ENCODE results near the gene CASQ2. TPM values are rescaled to one million over a fixed set of nuclear protein-coding genes. Genes with fewer than 3 reads are reported as not detected.

Gene CASQ2
- total RNA-seq, 1 experiment from 2014 or later: not detected

DNA sequence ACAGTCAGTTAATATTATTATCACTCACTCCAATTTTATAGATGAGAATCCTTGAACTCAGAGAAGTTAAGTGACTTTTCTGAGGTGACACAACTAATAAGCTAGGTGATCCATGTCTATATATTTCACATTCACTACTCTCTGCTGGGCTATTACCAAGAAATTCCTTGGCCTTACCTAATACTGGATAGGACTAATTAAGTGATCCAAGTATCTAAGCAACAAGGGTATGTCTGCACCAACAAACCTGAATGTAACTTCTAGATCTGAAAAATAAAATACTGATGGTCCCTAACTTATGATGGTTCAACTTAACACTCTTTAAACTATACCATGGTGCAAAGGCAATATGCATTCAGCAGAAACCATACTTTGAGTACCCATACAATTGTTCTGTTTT, 14.8 kb upstream of the CASQ2 start:
- H3K4me2 ChIP-seq (ENCODE audit: low read length): peak overlapping the region; percentile 65
- DNase-seq (ENCODE audit: low read depth, low spot score): no peak

More for the DNA sequence above, 14.8 kb upstream of the CASQ2 start:
- Histone ChIP-seq H3K9ac (ENCODE audit: low read length) (no peak overlapping the region), H3K9me2 (ENCODE audit: insufficient read depth) (no peaks in the 10 kb centered on the region), H3K27me3 (ENCODE audit: insufficient read depth, low read length) (no peaks in the 10 kb centered on the region), H3K79me2 (ENCODE audit: insufficient read depth, low read length) (no peaks in the 10 kb centered on the region), H3K9me3 (ENCODE audit: control insufficient read depth in 1 of 2, insufficient read depth in 1 of 2, low read depth in 1 of 2, low read length in 2 of 2) (no peaks in the 10 kb centered on the region), H3K4me3 (replicated peaks in 1 of 2; ENCODE audit: low read depth in 1 of 2, low read length in 2 of 2) (no peak overlapping the region), H3K4me1 (ENCODE audit: control insufficient read depth in 1 of 2, insufficient read depth in 2 of 2, low read length in 2 of 2) (peaks cover 8 to 19% of the 10 kb centered on the region in 2 experiments; a peak in 3 of 4 replicates), H3K36me3 (ENCODE audit: control insufficient read depth in 1 of 2, insufficient read depth in 2 of 2, low read length in 2 of 2) (no peaks in the 10 kb centered on the region), H3K27ac (ENCODE audit: low read depth, low read length) (no peak overlapping the region), H4K20me1 (ENCODE audit: insufficient read depth) (no peaks in the 10 kb centered on the region), H2AFZ (ENCODE audit: low read depth, low read length, poor library complexity, severe bottlenecking) (peak overlapping the region; percentile 55)
- ChIA-PET RAD21 (ENCODE audit: low non-redundant PET in 1 of 2, low total read pairs in 2 of 2, uncharacterized antibody in 2 of 2, unreplicated experiment in 2 of 2) (interaction anchor here in 1 of 2 experiments (1.0 kb wide), 1 partner anchor 12 kb away, joined by 4 read pairs; no protein-coding TSS in a partner anchor), POLR2A (interaction anchor here (1.3 kb wide), 1 partner anchor 19 kb away, joined by 3 read pairs; no protein-coding TSS in a partner anchor), CTCF (interaction anchor here (0.7 to 3.0 kb wide), 5 partner anchors 12 to 702 kb away, joined by 3 to 16 read pairs (median 3); no protein-coding TSS in a partner anchor)
- TF ChIP-seq, protein P1, sequence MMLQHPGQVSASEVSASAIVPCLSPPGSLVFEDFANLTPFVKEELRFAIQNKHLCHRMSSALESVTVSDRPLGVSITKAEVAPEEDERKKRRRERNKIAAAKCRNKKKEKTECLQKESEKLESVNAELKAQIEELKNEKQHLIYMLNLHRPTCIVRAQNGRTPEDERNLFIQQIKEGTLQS (IDR thresholded peaks at IDR 0.05): no peak
- TF ChIP-seq CBX3 (IDR thresholded peaks at IDR 0.05; ENCODE audit: low read depth) (no peak), JUND (IDR thresholded peaks at IDR 0.05) (no peak), SP1 (IDR thresholded peaks at IDR 0.05; ENCODE audit: low read depth) (no peak), ZFX (IDR thresholded peaks at IDR 0.05) (no peak), FOSL1 (IDR thresholded peaks at IDR 0.05; ENCODE audit: low read depth) (no peak), ELF1 (IDR thresholded peaks at IDR 0.05; ENCODE audit: borderline replicate concordance, low read depth) (no peak), SIN3A (IDR thresholded peaks at IDR 0.05; ENCODE audit: low read depth) (no peak), EZH2phosphoT487 (IDR thresholded peaks at IDR 0.05; ENCODE audit: borderline replicate concordance) (no peak), SRF (IDR thresholded peaks at IDR 0.05; ENCODE audit: low read depth) (no peak)
- TF ChIP-seq, protein P2, sequence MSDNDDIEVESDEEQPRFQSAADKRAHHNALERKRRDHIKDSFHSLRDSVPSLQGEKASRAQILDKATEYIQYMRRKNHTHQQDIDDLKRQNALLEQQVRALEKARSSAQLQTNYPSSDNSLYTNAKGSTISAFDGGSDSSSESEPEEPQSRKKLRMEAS (IDR thresholded peaks at IDR 0.05): no peak
- TF ChIP-seq, protein P3, sequence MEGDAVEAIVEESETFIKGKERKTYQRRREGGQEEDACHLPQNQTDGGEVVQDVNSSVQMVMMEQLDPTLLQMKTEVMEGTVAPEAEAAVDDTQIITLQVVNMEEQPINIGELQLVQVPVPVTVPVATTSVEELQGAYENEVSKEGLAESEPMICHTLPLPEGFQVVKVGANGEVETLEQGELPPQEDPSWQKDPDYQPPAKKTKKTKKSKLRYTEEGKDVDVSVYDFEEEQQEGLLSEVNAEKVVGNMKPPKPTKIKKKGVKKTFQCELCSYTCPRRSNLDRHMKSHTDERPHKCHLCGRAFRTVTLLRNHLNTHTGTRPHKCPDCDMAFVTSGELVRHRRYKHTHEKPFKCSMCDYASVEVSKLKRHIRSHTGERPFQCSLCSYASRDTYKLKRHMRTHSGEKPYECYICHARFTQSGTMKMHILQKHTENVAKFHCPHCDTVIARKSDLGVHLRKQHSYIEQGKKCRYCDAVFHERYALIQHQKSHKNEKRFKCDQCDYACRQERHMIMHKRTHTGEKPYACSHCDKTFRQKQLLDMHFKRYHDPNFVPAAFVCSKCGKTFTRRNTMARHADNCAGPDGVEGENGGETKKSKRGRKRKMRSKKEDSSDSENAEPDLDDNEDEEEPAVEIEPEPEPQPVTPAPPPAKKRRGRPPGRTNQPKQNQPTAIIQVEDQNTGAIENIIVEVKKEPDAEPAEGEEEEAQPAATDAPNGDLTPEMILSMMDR (IDR thresholded peaks at IDR 0.05 in 2 of 3, conservative IDR thresholded peaks at IDR 0.05 in 1 of 3; ENCODE audit: borderline replicate concordance in 1 of 3, insufficient read depth in 1 of 3, low read depth in 2 of 3, low read length in 2 of 3): no peak
- ATAC-seq: peak; percentile 33; the same call in 1 of the 2 replicates
- intact Hi-C loops (cut with micrococcal nuclease): no loop called here
- BruUV-seq (replicated peaks): no TSS peak
